ENCODE data around the gene TENT5C. TPM values are rescaled to one million over a fixed set of nuclear protein-coding genes. Genes with fewer than 3 reads are reported as not detected.

Gene TENT5C
- total and polyA plus RNA-seq, 2 of the 13 experiments (the other 11 are each of a cell fraction or from before 2014, with no cell fraction given), result 0.02 to 0.38 TPM

DNA sequence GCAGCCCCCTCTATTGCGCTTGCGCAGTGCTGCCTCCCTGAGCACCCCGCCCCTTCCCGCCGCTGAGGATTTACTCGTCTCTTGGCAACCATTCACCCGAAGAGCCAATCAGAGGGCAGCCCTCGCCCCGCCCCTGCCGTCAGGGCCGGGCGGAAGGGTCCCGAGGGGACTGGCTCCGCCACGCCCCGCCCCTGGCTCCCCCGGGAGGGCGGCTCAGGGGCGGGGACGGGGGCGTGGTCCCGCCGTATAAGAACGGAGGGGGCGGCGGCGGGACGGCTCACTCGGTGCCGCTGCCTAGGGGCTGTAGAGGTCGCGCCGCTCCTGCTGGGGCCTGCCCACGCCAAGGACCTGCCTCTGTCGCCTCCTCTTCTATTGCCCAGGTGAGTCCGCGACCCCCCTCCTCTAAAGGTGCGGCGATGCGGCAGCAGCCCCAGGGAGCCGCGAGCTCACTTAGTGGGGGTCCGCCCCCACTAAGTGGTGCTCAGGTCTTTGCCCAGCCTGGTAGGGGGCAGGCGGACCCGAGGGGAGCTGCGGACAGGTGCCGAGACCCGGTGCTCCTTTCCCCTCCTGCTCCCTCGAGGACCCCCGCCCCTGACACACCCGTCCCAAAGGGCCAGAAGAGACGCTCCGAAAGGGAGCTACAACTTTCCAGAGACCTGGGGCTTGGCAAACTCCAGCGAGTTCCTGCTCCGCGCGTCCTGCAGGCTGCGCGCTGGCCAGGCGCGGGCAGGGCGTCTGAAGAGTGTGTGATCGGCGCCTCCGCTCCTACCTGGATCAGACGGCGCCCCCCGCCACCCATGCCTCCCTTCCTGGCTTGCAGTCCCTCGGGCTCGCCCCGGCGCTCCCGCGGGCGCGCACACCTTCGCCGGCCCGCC, at the start of gene TENT5C (continued):
- no peak for TF ChIP-seq NBN (conservative IDR thresholded peaks at IDR 0.05)
- no peak for TF ChIP-seq CBX1 (IDR thresholded peaks at IDR 0.05; ENCODE audit: low read depth)
- TF ChIP-seq ARID4A (CRISPR knock-in tag; IDR thresholded peaks at IDR 0.05; ENCODE audit: borderline replicate concordance), result peak; percentile 53; the same call in 1 of the 2 replicates
- TF ChIP-seq BRF2 (CRISPR knock-in tag; IDR thresholded peaks at IDR 0.05), result no peak
- 0 out of 2 replicates have a peak, but pooled peaks have one; percentile 26 for TF ChIP-seq ZFP91 (CRISPR knock-in tag; IDR thresholded peaks at IDR 0.05; ENCODE audit: borderline replicate concordance)
- TF ChIP-seq ZNF264 (CRISPR knock-in tag; IDR thresholded peaks at IDR 0.05), result no peak
- TF ChIP-seq IRF9 (CRISPR knock-in tag; IDR thresholded peaks at IDR 0.05; ENCODE audit: borderline replicate concordance), result peak; percentile 63; the same call in 1 of the 2 replicates
- TF ChIP-seq SP2 (CRISPR knock-in tag; IDR thresholded peaks at IDR 0.05), result peak; percentile 48; the same call in 1 of the 2 replicates
- TF ChIP-seq, protein P1, sequence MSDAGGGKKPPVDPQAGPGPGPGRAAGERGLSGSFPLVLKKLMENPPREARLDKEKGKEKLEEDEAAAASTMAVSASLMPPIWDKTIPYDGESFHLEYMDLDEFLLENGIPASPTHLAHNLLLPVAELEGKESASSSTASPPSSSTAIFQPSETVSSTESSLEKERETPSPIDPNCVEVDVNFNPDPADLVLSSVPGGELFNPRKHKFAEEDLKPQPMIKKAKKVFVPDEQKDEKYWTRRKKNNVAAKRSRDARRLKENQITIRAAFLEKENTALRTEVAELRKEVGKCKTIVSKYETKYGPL (CRISPR knock-in tag; IDR thresholded peaks at IDR 0.05), result no peak
- 0 out of 2 replicates have a peak, but pooled peaks have one; percentile 45 for TF ChIP-seq KLF6 (CRISPR knock-in tag; IDR thresholded peaks at IDR 0.05)
- no peak for TF ChIP-seq SMAD9 (CRISPR knock-in tag; IDR thresholded peaks at IDR 0.05)
- no peak for TF ChIP-seq ZNF564 (CRISPR knock-in tag; IDR thresholded peaks at IDR 0.05)
- no peak for TF ChIP-seq NCOA2 (CRISPR knock-in tag; IDR thresholded peaks at IDR 0.05)
- TF ChIP-seq, protein P2, sequence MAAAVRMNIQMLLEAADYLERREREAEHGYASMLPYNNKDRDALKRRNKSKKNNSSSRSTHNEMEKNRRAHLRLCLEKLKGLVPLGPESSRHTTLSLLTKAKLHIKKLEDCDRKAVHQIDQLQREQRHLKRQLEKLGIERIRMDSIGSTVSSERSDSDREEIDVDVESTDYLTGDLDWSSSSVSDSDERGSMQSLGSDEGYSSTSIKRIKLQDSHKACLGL (CRISPR knock-in tag; IDR thresholded peaks at IDR 0.05), result 0 out of 2 replicates have a peak, but pooled peaks have one; percentile 39
- TF ChIP-seq, protein P3, sequence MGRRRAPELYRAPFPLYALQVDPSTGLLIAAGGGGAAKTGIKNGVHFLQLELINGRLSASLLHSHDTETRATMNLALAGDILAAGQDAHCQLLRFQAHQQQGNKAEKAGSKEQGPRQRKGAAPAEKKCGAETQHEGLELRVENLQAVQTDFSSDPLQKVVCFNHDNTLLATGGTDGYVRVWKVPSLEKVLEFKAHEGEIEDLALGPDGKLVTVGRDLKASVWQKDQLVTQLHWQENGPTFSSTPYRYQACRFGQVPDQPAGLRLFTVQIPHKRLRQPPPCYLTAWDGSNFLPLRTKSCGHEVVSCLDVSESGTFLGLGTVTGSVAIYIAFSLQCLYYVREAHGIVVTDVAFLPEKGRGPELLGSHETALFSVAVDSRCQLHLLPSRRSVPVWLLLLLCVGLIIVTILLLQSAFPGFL (CRISPR knock-in tag; IDR thresholded peaks at IDR 0.05), result no peak
- TF ChIP-seq PHF20 (CRISPR knock-in tag; IDR thresholded peaks at IDR 0.05), result no peak
- no peak for TF ChIP-seq HDAC2 (CRISPR knock-in tag; IDR thresholded peaks at IDR 0.05)
- TF ChIP-seq KLF9 (CRISPR knock-in tag; IDR thresholded peaks at IDR 0.05; ENCODE audit: low read depth), result no peak
- TF ChIP-seq RFX1 (IDR thresholded peaks at IDR 0.05), result peak; percentile 89

All from HepG2 (cell line).